HG02840 (cell line): ENCODE measurements around the gene GABRG3.

Experiments
- ATAC-seq: cut with Tn5 transposase; IDR thresholded peaks from one replicate; pipeline ENCODE4 v1.9.1; 2021; ENCODE audit warnings: mild to moderate bottlenecking, moderate library complexity, moderate number of reproducible peaks; ENCODE audit not compliant: unreplicated experiment, low FRiP score

The GABRG3 gene

GRCh38 chr15:27482287-27482686, 511.3 kb downstream of the GABRG3 start:
- no peak for ATAC-seq

- no peak for ATAC-seq
These were observed 512.1 kb downstream of the GABRG3 start for GRCh38 chr15:27483124-27483523.

- no peak for ATAC-seq
These were observed 514.3 kb downstream of the GABRG3 start for GRCh38 chr15:27485265-27485664.

GRCh38 chr15:27486051-27486450, 515.1 kb downstream of the GABRG3 start:
- ATAC-seq = no peak

- no peak for ATAC-seq
These were observed 516.0 kb downstream of the GABRG3 start for GRCh38 chr15:27486683-27487647.

GRCh38 chr15:27487846-27488245, 516.9 kb downstream of the GABRG3 start:
- no peak for ATAC-seq

- ATAC-seq = no peak
These were observed 520.0 kb downstream of the GABRG3 start for GRCh38 chr15:27490867-27491595.

- no peak for ATAC-seq
These were observed 521.0 kb downstream of the GABRG3 start for GRCh38 chr15:27491666-27492621.

GRCh38 chr15:27495963-27496459, 525.0 kb downstream of the GABRG3 start:
- ATAC-seq = no peak

GRCh38 chr15:27498700-27499099, 527.7 kb downstream of the GABRG3 start:
- no peak for ATAC-seq

GRCh38 chr15:27499191-27499590, 528.2 kb downstream of the GABRG3 start:
- ATAC-seq = no peak

- no peak for ATAC-seq
These were observed 528.7 kb downstream of the GABRG3 start for GRCh38 chr15:27499719-27500118.

- no peak for ATAC-seq
These were observed 529.2 kb downstream of the GABRG3 start for GRCh38 chr15:27500206-27500605.

- no peak for ATAC-seq
These were observed 535.8 kb downstream of the GABRG3 start for GRCh38 chr15:27506752-27507151.

GRCh38 chr15:27509014-27509413, 538.0 kb downstream of the GABRG3 start:
- no peak for ATAC-seq

- no peak for ATAC-seq
These were observed 541.5 kb downstream of the GABRG3 start for GRCh38 chr15:27512281-27513001.

- ATAC-seq = no peak
These were observed 543.5 kb downstream of the GABRG3 start for GRCh38 chr15:27514526-27514925.

GRCh38 chr15:27527490-27528067, 556.6 kb downstream of the GABRG3 start:
- ATAC-seq = no peak

- no peak for ATAC-seq
These were observed 558.4 kb downstream of the GABRG3 start for GRCh38 chr15:27529399-27529798.
